PFSK-1 (cell line): ENCODE data around the gene BAZ2A.
A peak's percentile ranks its signal among the peaks of the same experiment; 100 is the strongest.

Source experiments
- FOXP2 ChIP-seq: optimal IDR thresholded peaks from 2 replicates; pipeline ENCODE3; 2011; ENCODE audit warnings: borderline replicate concordance, control low read depth, inconsistent platforms; ENCODE audit not compliant: insufficient read depth; ENCODE audit errors: extremely low read length, extremely low read depth
- POLR2AphosphoS5 ChIP-seq: IDR thresholded peaks from 2 replicates; pipeline ENCODE4 v1.6.1; 2012; ENCODE audit warnings: low read depth, mild to moderate bottlenecking, control low read depth, low read length, moderate library complexity
- SIN3A ChIP-seq: IDR thresholded peaks from 2 replicates; pipeline ENCODE4 v1.6.1; 2012; ENCODE audit warnings: mild to moderate bottlenecking, low read length, moderate library complexity, borderline replicate concordance; ENCODE audit not compliant: insufficient read depth
- TAF1 ChIP-seq: IDR thresholded peaks from 2 replicates; pipeline ENCODE4 v1.6.1; 2012; ENCODE audit warnings: low read length, control low read depth, borderline replicate concordance; ENCODE audit not compliant: insufficient read depth
- TF ChIP-seq, protein P1 (sequence below), 2 experiments: IDR thresholded peaks; 2 replicates each; pipeline versions ENCODE4 v1.6.1 to v1.8.0; 2011 to 2012; ENCODE audit warnings: low read depth in 2 of 2, low read length in 2 of 2, control low read depth in 1 of 2, inconsistent platforms in 1 of 2, mild to moderate bottlenecking in 1 of 2, moderate library complexity in 1 of 2; ENCODE audit not compliant: insufficient read depth in 1 of 2

BAZ2A gene

DNA sequence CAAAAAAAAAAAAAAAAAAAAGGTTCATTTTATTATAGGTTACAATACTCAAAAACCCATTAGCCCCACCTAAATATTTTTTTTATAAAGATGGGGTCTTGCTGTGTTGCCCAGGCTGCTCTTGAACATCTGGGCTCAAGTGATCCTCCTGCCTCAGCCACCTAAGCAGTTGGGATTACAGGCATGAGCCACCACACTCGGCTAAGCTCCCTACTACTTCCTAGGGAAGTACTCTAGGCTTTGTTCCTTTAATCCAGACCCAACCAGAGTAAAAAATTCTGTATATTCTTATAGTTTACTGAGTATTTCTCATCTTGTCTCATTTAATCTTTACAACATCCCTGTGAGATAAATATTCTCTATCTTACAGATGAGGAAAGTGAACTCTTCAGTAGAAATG lies 57.8 kb downstream of the BAZ2A start:
- no peak for TF ChIP-seq SIN3A
- TF ChIP-seq POLR2AphosphoS5 = no peak
- no peak for TF ChIP-seq FOXP2
- no peak for TF ChIP-seq TAF1
- TF ChIP-seq, protein P1, sequence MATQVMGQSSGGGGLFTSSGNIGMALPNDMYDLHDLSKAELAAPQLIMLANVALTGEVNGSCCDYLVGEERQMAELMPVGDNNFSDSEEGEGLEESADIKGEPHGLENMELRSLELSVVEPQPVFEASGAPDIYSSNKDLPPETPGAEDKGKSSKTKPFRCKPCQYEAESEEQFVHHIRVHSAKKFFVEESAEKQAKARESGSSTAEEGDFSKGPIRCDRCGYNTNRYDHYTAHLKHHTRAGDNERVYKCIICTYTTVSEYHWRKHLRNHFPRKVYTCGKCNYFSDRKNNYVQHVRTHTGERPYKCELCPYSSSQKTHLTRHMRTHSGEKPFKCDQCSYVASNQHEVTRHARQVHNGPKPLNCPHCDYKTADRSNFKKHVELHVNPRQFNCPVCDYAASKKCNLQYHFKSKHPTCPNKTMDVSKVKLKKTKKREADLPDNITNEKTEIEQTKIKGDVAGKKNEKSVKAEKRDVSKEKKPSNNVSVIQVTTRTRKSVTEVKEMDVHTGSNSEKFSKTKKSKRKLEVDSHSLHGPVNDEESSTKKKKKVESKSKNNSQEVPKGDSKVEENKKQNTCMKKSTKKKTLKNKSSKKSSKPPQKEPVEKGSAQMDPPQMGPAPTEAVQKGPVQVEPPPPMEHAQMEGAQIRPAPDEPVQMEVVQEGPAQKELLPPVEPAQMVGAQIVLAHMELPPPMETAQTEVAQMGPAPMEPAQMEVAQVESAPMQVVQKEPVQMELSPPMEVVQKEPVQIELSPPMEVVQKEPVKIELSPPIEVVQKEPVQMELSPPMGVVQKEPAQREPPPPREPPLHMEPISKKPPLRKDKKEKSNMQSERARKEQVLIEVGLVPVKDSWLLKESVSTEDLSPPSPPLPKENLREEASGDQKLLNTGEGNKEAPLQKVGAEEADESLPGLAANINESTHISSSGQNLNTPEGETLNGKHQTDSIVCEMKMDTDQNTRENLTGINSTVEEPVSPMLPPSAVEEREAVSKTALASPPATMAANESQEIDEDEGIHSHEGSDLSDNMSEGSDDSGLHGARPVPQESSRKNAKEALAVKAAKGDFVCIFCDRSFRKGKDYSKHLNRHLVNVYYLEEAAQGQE (IDR thresholded peaks at IDR 0.05; ENCODE audit: insufficient read depth in 1 of 2, low read depth in 2 of 2, low read length in 2 of 2) = no peak

DNA sequence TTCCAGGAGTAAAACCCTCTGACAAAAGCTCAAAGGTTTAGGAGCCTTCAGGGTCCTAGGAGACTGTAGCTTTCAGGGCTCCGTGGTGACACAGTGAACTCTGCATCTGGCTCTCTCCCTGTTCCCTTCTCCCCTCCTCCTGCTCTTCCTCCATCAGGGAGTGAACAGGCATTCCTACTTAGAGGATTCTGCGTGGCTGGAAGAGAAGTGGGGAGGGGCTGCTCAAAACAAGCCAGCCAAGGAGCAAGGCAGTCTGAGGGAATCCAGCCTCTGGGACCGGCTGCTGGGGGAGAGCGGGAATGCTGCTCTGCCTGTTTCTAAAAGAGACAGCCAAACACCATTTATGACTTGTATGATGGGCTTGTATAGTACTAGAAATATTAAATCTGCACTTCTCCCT lies 59.0 kb downstream of the BAZ2A start:
- no peak for TF ChIP-seq FOXP2
- TF ChIP-seq, protein P1 (IDR thresholded peaks at IDR 0.05; ENCODE audit: insufficient read depth in 1 of 2, low read depth in 2 of 2, low read length in 2 of 2) = no peak
- no peak for TF ChIP-seq POLR2AphosphoS5
- no peak for TF ChIP-seq SIN3A
- no peak for TF ChIP-seq TAF1

DNA sequence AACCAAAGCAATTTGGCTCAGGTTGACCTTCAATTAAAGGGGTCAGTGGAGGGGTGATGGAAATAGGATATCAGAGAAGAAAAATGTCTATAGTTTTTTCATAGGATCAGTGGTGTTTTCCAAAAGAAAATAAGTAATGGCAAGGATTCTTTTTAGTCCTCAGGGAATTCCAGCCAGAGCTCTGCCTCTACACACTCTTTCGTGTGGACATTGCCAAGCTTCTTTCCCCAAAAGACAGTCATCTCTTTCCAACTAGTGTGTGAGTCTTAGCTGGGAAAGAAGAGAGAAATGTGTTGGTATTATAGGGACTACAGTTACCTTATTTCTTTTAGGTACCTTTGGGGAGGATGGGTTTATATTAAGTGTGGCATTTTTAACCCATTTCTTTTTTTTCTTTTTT lies 62.0 kb downstream of the BAZ2A start:
- TF ChIP-seq SIN3A = no peak
- TF ChIP-seq, protein P1 (IDR thresholded peaks at IDR 0.05; ENCODE audit: insufficient read depth in 1 of 2, low read depth in 2 of 2, low read length in 2 of 2) = no peak

DNA sequence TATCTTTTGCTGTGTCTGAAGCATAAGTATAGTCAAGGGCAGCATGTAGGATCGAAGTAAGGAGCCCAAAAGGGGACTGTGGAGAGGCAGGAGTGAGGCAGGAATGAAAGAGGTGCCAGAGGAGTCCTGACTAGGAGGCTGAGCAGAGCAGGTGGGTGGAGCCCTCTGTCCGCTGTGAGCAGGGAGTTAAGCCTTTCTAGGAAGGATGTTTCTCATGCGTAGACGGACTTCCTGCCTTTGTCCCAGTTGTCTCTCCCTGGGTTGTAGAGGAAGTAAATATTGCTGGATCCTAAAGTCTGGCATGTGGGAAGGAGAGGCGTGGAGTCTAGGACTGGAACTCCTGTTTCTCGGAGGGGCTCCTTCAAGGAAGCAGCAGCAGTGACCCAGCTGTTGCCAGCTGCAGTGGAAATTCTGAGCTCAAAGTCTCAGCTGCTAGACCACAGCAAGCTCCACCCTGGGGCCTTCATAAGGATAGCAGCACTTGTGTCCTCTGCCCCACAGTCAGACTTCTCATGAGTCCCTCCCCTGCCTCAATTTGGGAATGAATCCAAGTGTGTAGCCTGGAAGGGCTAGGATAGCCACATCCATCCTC lies 64.5 kb downstream of the BAZ2A start:
- TF ChIP-seq POLR2AphosphoS5 = no peak
- TF ChIP-seq TAF1 = no peak
- TF ChIP-seq FOXP2 = peak; percentile 97
- TF ChIP-seq, protein P1 (IDR thresholded peaks at IDR 0.05; ENCODE audit: insufficient read depth in 1 of 2, low read depth in 2 of 2, low read length in 2 of 2) = peak in 1 of 2 experiments; percentile 80; a peak in 2 of 4 replicates
- TF ChIP-seq SIN3A = peak; percentile 96

DNA sequence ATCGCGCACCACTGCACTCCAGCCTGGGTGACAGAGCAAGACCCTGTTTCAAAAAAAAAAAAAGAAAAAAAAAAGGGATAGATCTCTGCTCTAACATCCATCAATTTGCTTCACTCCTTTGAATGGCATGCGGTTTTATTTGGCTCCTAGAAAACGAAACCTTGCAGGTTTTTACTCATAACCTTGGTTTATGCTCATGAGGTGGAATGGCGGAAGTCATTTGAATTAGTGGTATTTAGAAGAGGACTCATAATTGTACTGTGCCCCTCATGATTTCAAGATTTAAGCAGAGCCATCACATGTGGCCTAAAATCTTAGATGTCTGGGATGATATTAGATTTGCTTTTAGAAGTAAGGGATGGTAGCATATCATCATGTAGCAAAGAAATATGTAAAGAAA lies 79.1 kb downstream of the BAZ2A start:
- TF ChIP-seq SIN3A = no peak
- no peak for TF ChIP-seq TAF1
- TF ChIP-seq POLR2AphosphoS5 = no peak
- TF ChIP-seq, protein P1 (IDR thresholded peaks at IDR 0.05; ENCODE audit: insufficient read depth in 1 of 2, low read depth in 2 of 2, low read length in 2 of 2) = no peak
- no peak for TF ChIP-seq FOXP2
